Activated gamma-delta T cell treated with anti-CD3 and anti-CD28 coated beads, Interleukin-2, amount 50 U/mL, for 16 hours (primary cell): Measurements from ENCODE around the gene TMEM60.
A peak's percentile ranks its signal among the peaks of the same experiment; 100 is the strongest.

Source experiments
- DNase-seq: peaks from one replicate; pipeline ENCODE4 v3.0.0-alpha.2; 2020; ENCODE audit warnings: low read depth

Gene TMEM60

GRCh38 chr7:77770316-77770715, 27.9 kb downstream of the TMEM60 start:
- DNase-seq, result no peak

- no peak for DNase-seq
Observed at GRCh38 chr7:77766801-77767605, 31.2 kb downstream of the TMEM60 start.

- no peak for DNase-seq
Observed at GRCh38 chr7:77765906-77766800, 32.1 kb downstream of the TMEM60 start.

- DNase-seq, result no peak
Observed at GRCh38 chr7:77765481-77765880, 32.8 kb downstream of the TMEM60 start.

- no peak for DNase-seq
Observed at GRCh38 chr7:77760809-77761453, 37.3 kb downstream of the TMEM60 start.

GRCh38 chr7:77759294-77759889, 38.8 kb downstream of the TMEM60 start:
- DNase-seq, result peak; percentile 67

- no peak for DNase-seq
Observed at GRCh38 chr7:77757589-77757988, 40.6 kb downstream of the TMEM60 start.

GRCh38 chr7:77753173-77753572, 45.1 kb downstream of the TMEM60 start:
- no peak for DNase-seq

- DNase-seq, result no peak
Observed at GRCh38 chr7:77752016-77752415, 46.2 kb downstream of the TMEM60 start.

GRCh38 chr7:77747718-77748117, 50.5 kb downstream of the TMEM60 start:
- DNase-seq, result no peak

- DNase-seq, result no peak
Observed at GRCh38 chr7:77747178-77747577, 51.1 kb downstream of the TMEM60 start.

- DNase-seq, result no peak
Observed at GRCh38 chr7:77746824-77747165, 51.4 kb downstream of the TMEM60 start.

GRCh38 chr7:77746164-77746823, 51.9 kb downstream of the TMEM60 start:
- no peak for DNase-seq

GRCh38 chr7:77745746-77746145, 52.5 kb downstream of the TMEM60 start:
- no peak for DNase-seq
